ENCODE results near the gene DLG1.

DLG1 gene

GRCh38 chr3:197253238-197253947, 45.0 kb downstream of the DLG1 start:
- in situ Hi-C loops (cut with MboI; ENCODE audit: low sequenced_read_pairs) = loop anchor here (10.0 kb wide), 1 partner anchor 251 kb away; no protein-coding TSS in a partner anchor

- in situ Hi-C loops (cut with MboI; ENCODE audit: low sequenced_read_pairs) = no loop called here
Measured at GRCh38 chr3:197249542-197249941, 48.9 kb downstream of the DLG1 start.

- in situ Hi-C loops (cut with MboI; ENCODE audit: low sequenced_read_pairs) = no loop called here
Measured at GRCh38 chr3:197248341-197248740, 50.1 kb downstream of the DLG1 start.

GRCh38 chr3:197244751-197245150, 53.7 kb downstream of the DLG1 start:
- in situ Hi-C loops (cut with MboI; ENCODE audit: low sequenced_read_pairs) = no loop called here

DNA sequence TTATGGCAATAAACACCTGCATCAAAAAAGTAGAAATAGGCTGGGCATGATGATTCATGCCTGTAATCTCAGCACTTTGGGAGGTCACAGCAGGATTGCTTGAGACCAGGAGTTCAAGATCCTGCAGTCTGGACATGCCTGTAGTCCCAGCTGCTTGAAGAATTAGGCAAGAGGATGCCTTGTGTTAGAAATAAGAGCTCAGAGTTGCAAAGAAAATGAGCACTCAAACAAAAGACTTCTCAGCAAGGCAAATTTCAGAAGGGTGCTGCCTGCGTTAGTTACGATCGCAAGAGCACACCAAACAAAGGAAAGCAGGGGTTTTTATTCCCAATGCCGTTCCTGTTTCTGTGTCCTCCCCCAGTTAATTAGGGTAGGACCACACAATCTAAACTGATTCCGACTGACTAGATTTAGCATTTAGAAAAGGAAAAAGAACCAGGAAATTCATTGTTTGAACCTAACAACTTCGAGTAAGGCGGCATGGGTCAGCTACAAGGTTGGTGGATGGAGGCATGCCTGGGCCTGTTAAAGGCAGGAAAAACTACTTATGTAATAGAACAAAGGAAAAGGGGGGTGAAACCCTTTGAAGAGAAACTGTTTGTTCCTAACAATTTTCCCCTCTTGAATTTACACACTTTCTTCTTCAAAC, 55.5 kb downstream of the DLG1 start:
- in situ Hi-C loops (cut with MboI; ENCODE audit: low sequenced_read_pairs) = no loop called here

DNA sequence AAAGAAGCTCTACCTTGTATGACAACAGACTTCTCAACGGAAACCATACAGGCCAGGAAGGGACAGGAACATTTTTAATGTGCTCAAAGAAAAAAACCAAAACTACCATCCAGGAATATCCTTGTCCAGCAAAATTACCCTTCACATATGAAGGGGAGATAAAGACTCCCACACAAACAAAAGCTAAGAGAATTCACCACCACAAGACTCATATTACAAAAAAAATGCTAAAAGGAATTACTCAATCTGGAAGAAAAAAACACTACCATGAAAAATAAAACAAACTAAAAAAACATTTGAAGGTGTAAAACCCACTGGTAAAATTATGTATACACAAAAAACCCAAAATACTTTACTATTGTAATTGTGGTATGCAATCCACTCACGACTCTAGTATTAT, 57.2 kb downstream of the DLG1 start:
- in situ Hi-C loops (cut with MboI; ENCODE audit: low sequenced_read_pairs) = no loop called here

GRCh38 chr3:197239857-197240256, 58.6 kb downstream of the DLG1 start:
- in situ Hi-C loops (cut with MboI; ENCODE audit: low sequenced_read_pairs) = no loop called here

DNA sequence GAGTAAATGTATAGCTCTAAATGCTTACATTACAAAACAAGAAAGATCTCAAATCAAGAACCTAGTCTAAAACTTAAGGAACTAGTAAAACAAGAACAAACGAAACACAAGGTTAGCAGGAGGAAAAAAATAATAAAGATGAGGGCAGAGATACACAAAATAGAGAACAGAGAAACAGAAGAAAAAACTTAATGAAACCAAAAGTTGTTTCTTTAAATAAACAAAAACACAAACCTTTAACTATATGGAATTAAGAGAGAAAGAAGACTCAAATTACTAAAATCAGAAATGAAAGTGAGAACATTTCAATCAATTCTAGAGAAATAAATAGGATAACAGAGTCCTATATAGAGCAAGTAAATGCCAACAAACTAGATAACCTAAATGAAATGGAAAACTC, 59.6 kb downstream of the DLG1 start:
- in situ Hi-C loops (cut with MboI; ENCODE audit: low sequenced_read_pairs) = no loop called here

GRCh38 chr3:197237897-197238296, 60.5 kb downstream of the DLG1 start:
- in situ Hi-C loops (cut with MboI; ENCODE audit: low sequenced_read_pairs) = no loop called here

GRCh38 chr3:197236362-197236761, 62.0 kb downstream of the DLG1 start:
- in situ Hi-C loops (cut with MboI; ENCODE audit: low sequenced_read_pairs) = no loop called here

- in situ Hi-C loops (cut with MboI; ENCODE audit: low sequenced_read_pairs) = no loop called here
Measured at GRCh38 chr3:197234947-197235914, 63.2 kb downstream of the DLG1 start.

GRCh38 chr3:197231321-197231720, 67.1 kb downstream of the DLG1 start:
- in situ Hi-C loops (cut with MboI; ENCODE audit: low sequenced_read_pairs) = no loop called here

DNA sequence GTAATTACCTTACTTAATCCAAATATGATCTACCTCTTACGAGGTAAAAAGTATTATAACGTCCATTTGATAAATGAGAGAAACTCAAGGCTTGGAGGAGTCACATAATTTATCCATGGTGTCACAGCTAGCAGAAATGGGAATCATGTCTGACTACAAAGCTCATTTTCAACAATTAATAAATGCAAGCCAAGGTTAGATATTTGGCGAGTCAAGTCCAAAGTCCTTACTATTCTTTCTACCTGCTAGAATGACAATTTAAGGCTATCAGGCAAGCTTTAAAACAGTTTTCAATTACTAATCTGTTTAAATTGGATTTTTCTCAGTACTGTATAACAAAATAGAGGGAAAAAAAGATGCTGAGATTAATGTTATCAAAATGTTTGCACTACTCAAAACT, 68.6 kb downstream of the DLG1 start:
- in situ Hi-C loops (cut with MboI; ENCODE audit: low sequenced_read_pairs) = no loop called here

DNA sequence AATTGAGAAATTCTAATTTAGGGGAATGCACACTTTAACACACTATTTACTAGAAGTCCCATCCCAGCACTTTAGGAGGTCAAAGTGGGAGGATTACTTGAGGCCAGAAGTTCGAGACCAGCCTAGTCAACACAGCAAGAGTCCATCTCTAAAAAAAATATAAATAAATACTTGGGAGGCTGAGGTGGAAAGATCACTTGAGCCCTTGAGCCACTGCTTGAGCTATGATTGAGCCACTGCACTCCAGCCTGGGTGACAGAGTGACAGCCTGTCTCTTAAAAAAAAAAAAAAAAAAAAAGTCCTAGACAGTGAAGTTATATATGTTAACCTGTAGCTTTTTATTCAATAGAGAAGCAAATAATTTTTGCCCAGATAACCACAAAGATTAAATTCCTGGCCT, 69.2 kb downstream of the DLG1 start:
- in situ Hi-C loops (cut with MboI; ENCODE audit: low sequenced_read_pairs) = no loop called here

DNA sequence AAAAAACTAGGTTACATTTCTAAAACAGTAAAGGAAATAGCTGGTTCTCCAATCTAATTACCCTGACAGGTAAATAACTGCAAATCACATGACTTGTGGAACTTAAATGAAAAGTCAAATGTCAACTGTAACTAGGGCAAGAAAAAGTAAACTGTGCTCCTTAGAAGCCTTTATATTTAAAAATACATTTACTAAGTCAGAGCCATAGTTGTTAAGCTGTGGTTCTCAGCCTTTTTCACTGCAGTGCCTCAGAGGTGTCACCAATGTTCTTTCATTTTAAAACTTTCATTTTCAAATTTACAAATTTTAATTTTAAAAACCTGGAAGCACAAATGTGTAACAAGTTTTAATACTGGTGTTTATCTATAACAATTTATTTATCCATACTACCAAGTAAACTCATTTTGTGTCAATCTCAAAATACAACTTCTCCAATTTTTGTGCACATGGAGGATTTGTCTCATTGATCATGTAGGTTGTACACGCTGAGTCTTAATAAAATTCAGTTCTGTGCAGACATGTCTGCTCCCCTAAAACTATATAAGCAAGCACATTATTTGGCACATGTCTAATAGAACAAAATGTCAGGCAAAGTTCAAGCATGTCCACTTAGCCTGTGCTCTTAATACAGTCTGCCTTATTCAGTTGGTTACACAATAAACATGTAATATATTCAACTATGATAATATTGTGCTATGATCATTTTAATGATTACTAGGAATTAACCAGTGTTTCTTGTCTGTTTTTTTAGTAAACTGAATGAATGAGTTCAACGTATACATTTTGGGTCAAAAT, 70.4 kb downstream of the DLG1 start:
- in situ Hi-C loops (cut with MboI; ENCODE audit: low sequenced_read_pairs) = no loop called here

DNA sequence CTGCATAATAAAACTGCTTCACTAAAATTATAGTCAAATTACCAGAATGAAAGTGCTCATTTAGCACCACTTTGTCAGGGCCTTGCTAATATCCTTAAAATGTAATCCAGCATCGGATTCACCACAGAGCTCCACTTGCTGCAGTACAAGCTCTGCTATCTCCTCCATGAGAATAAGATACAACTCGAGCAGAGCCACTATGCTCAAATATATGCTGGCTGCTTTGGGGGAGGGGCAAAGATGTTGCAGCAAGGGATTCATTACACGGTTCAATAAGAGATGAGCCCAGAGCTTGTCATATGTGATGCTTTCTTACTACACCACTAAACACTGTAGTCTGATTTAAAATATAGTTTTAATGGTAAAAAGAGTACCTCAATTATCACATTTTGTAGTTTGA, 72.2 kb downstream of the DLG1 start:
- in situ Hi-C loops (cut with MboI; ENCODE audit: low sequenced_read_pairs) = no loop called here

DNA sequence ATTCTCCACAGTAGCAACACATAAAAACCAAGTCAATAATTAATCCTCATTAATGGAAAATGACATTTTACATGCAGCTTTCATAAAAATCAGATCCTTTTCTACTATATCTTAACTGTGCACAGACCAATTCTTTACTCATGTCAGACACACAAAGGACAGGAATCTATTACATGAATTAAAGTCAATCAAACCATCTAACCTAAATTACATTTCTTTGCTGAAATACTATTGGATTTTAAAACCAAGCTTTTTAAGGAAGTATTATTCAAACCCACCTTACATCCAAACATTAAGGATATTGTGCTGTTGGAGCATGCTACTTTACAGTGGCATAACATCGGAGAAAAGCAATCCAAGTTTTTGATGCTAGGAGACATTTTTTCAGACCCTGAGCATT, 72.8 kb downstream of the DLG1 start:
- in situ Hi-C loops (cut with MboI; ENCODE audit: low sequenced_read_pairs) = no loop called here

DNA sequence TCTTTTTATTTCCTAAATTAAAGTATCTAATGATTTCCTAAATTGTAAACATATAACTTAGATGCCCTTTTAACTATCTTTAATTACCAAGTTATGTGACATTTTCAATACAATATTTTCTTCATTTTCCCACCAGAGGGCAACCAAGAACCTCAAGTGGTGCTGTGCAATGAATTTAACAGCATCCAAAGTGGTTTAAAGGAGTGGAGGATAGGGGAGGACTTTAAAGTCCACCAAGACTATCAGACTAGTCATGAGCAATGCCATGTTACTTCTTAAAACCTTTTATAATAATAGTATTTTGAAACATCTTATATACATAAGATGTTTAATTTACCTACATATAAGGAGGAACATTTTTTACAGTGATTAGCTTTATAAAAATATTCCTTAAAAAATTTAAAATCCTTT, 74.4 kb downstream of the DLG1 start:
- in situ Hi-C loops (cut with MboI; ENCODE audit: low sequenced_read_pairs) = no loop called here

- in situ Hi-C loops (cut with MboI; ENCODE audit: low sequenced_read_pairs) = no loop called here
Measured at GRCh38 chr3:197222937-197223370, 75.5 kb downstream of the DLG1 start.

GRCh38 chr3:197219619-197220018, 78.8 kb downstream of the DLG1 start:
- in situ Hi-C loops (cut with MboI; ENCODE audit: low sequenced_read_pairs) = no loop called here

- in situ Hi-C loops (cut with MboI; ENCODE audit: low sequenced_read_pairs) = no loop called here
Measured at GRCh38 chr3:197218210-197218609, 80.2 kb downstream of the DLG1 start.

Data from HL-60/S4 treated with phorbol 12-myristate 13-acetate at 8.2 ng/mL for 4 days and 3 days (cell line).